ENCODE measurements around the gene FITM1. TPM values are rescaled to one million over a fixed set of nuclear protein-coding genes. Genes with fewer than 3 reads are reported as not detected.

FITM1 gene
- total RNA-seq, 1 experiment from 2014 or later: 0.47 TPM

GRCh38 chr14:24114532-24115421, 15.7 kb upstream of the FITM1 start, which contains the start of the genes DCAF11 and NRL:
Gene DCAF11, plus strand, starts transcription at chr14:24114777. Its CDS starts 818 bp downstream, at chr14:24115595.
Gene NRL, minus strand, starts transcription at chr14:24114949. Its CDS starts 32,101 bp downstream, at chr14:24082848.
- TSS peak; percentile 52 for BruUV-seq (replicated peaks)

DNA sequence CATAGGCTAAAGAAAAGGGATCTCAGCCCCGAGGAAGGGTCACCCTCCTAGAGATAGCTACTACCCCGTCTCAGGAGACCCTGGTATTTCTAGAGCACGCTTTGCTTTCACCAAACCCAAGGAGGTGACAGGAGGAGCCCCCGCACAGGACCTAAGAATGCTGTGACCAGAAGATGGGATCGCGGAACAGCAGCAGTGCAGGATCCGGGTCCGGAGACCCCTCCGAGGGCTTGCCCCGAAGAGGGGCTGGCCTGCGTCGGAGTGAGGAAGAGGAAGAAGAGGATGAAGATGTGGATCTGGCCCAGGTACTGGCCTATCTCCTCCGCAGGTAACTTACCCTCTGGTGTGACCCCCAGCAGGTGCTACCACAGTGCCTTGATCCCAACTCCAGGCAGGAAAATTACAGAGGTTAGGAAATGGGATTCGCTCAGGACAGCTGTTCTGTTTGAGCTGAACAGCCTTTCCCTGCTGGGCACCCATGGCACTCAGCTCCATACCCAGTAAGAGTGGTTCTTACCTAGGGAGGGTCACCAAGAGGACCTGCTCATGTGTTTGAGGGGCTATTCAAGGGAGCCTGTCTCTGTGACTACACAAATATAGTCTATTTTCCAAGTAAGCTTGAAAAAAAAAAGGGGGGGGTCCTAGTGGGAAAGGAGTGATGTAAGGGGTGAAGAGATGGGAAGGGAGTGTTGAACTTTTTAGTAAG, 14.9 kb upstream of the FITM1 start:
- Mint-ChIP-seq H3K36me3 (ENCODE audit: insufficient read depth, unreplicated experiment) (peaks cover 45% of the 10 kb centered on the region), H3K9me3 (ENCODE audit: unreplicated experiment) (no peaks in the 10 kb centered on the region), H3K4me1 (ENCODE audit: insufficient read depth, unreplicated experiment) (peaks cover 9% of the 10 kb centered on the region), H3K27ac (ENCODE audit: low read depth, unreplicated experiment) (peak overlapping the region; percentile 99), H3K4me3 (ENCODE audit: unreplicated experiment) (peak overlapping the region; percentile 97), H3K27me3 (ENCODE audit: insufficient read depth, unreplicated experiment) (no peaks in the 10 kb centered on the region)
- BruUV-seq (replicated peaks): no TSS peak
- intact Hi-C loops (cut with micrococcal nuclease): loop anchor here (2.0 kb wide), 1 partner anchor 31 kb away; the partner anchor contains the start of genes PSME2 and RNF31
- TF ChIP-seq, protein P1, sequence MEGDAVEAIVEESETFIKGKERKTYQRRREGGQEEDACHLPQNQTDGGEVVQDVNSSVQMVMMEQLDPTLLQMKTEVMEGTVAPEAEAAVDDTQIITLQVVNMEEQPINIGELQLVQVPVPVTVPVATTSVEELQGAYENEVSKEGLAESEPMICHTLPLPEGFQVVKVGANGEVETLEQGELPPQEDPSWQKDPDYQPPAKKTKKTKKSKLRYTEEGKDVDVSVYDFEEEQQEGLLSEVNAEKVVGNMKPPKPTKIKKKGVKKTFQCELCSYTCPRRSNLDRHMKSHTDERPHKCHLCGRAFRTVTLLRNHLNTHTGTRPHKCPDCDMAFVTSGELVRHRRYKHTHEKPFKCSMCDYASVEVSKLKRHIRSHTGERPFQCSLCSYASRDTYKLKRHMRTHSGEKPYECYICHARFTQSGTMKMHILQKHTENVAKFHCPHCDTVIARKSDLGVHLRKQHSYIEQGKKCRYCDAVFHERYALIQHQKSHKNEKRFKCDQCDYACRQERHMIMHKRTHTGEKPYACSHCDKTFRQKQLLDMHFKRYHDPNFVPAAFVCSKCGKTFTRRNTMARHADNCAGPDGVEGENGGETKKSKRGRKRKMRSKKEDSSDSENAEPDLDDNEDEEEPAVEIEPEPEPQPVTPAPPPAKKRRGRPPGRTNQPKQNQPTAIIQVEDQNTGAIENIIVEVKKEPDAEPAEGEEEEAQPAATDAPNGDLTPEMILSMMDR (IDR thresholded peaks at IDR 0.05; ENCODE audit: unreplicated experiment): no peak
- CTCF ChIA-PET: interaction anchor here (0.7 to 2.1 kb wide), 12 partner anchors 13 to 554 kb away, joined by 3 to 8 read pairs (median 4); partner anchors contain the start of genes IRF9, LTB4R2 and PSME2
- no peak for DNase-seq (ENCODE audit: unreplicated experiment)
- POLR2A ChIA-PET: interaction anchor here (0.7 to 6.6 kb wide), 23 partner anchors 11 to 1159 kb away, joined by 3 to 252 read pairs (median 11); partner anchors contain the start of genes CHMP4A, DHRS4L2, EMC9 and FITM1

More at GRCh38 chr14:24114532-24115421, 15.7 kb upstream of the FITM1 start, which contains the start of the genes DCAF11 and NRL:
- peak within 1 kb of the TSS; percentile 99 for H3K27ac Mint-ChIP-seq (ENCODE audit: low read depth, unreplicated experiment)
- H3K36me3 Mint-ChIP-seq (ENCODE audit: insufficient read depth, unreplicated experiment): peaks cover 37% of the 10 kb centered on the region
- H3K4me1 Mint-ChIP-seq (ENCODE audit: insufficient read depth, unreplicated experiment): peaks cover 9% of the 10 kb centered on the region
- intact Hi-C loops (cut with micrococcal nuclease): loop anchor here (2.0 kb wide), 1 partner anchor 32 kb away; the partner anchor contains the start of genes PSME2 and RNF31
- peak; percentile 100 for DNase-seq (ENCODE audit: unreplicated experiment)
- H3K9me3 Mint-ChIP-seq (ENCODE audit: unreplicated experiment): no peaks in the 10 kb centered on the region
- no peaks in the 10 kb centered on the region for H3K27me3 Mint-ChIP-seq (ENCODE audit: insufficient read depth, unreplicated experiment)
- ChIA-PET POLR2A (interaction anchor here (0.6 to 6.6 kb wide), 40 partner anchors 10 to 1158 kb away, joined by 3 to 252 read pairs (median 4); partner anchors contain the start of genes ACIN1, C14orf119, CHMP4A and CIDEB), CTCF (interaction anchor here (0.6 to 2.1 kb wide), 24 partner anchors 9 to 1046 kb away, joined by 3 to 8 read pairs (median 4); partner anchors contain the start of genes FITM1, LTB4R2, PSME1 and PSME2)
- H3K4me3 Mint-ChIP-seq (ENCODE audit: unreplicated experiment): peak within 1 kb of the TSS; percentile 97
- TF ChIP-seq, protein P1 (IDR thresholded peaks at IDR 0.05; ENCODE audit: unreplicated experiment): no peak

DNA sequence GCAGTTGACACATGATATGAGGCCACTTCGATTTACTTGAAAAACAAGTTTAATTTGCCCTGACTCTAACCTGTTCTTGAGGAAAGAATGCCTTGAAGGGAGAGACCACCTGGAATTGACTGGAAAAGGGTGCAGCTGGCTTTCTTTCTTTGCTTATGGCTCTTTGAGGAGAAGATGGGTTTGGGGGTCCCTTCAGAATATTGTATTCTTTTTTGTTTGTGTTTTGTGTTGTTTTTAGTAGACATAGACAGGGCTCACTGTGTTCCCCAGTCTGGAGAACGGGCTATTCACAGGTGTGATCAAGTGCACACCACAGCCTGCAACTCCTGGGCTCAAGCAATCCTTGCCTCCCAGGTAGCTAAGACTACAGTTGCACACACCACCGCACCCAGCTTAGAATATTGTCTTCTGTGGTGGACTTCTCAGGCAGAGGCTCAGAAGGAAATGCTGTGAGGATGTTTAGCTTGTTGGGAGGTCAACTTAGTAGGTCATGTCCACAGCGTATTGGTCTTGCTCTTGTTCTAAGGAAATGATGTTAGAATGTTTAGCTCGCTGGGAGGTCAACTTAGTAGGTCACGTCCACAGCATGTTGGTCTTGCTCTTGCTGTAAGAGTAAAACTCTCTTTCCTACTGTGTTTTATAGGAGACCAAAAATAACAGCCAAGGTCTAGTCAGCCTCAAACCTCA, 14.2 kb upstream of the FITM1 start:
- no peaks in the 10 kb centered on the region for H3K9me3 Mint-ChIP-seq (ENCODE audit: unreplicated experiment)
- H3K27ac Mint-ChIP-seq (ENCODE audit: low read depth, unreplicated experiment): peak overlapping the region; percentile 99
- no TSS peak for BruUV-seq (replicated peaks)
- H3K36me3 Mint-ChIP-seq (ENCODE audit: insufficient read depth, unreplicated experiment): peaks cover 50% of the 10 kb centered on the region
- no peaks in the 10 kb centered on the region for H3K27me3 Mint-ChIP-seq (ENCODE audit: insufficient read depth, unreplicated experiment)
- ChIA-PET CTCF (interaction anchor here (0.5 to 2.0 kb wide), 13 partner anchors 7 to 589 kb away, joined by 3 to 5 read pairs (median 3); partner anchors contain the start of gene IRF9), POLR2A (interaction anchor here (0.7 to 6.6 kb wide), 8 partner anchors 8 to 1021 kb away, joined by 3 to 252 read pairs (median 32); partner anchors contain the start of genes ACIN1, C14orf119, CHMP4A and EMC9)
- H3K4me3 Mint-ChIP-seq (ENCODE audit: unreplicated experiment): peak overlapping the region; percentile 97
- TF ChIP-seq, protein P1 (IDR thresholded peaks at IDR 0.05; ENCODE audit: unreplicated experiment): no peak
- no peak for DNase-seq (ENCODE audit: unreplicated experiment)
- intact Hi-C loops (cut with micrococcal nuclease): no loop called here
- peaks cover 9% of the 10 kb centered on the region for H3K4me1 Mint-ChIP-seq (ENCODE audit: insufficient read depth, unreplicated experiment)

Measured in MCF 10A (cell line).